GM19395 (cell line): Measurements from ENCODE around the gene SAMD4A.

Source experiments
- ATAC-seq: cut with Tn5 transposase; IDR thresholded peaks from one replicate; pipeline ENCODE4 v1.9.1; 2021; ENCODE audit warnings: mild to moderate bottlenecking, moderate library complexity; ENCODE audit not compliant: unreplicated experiment

SAMD4A gene

DNA sequence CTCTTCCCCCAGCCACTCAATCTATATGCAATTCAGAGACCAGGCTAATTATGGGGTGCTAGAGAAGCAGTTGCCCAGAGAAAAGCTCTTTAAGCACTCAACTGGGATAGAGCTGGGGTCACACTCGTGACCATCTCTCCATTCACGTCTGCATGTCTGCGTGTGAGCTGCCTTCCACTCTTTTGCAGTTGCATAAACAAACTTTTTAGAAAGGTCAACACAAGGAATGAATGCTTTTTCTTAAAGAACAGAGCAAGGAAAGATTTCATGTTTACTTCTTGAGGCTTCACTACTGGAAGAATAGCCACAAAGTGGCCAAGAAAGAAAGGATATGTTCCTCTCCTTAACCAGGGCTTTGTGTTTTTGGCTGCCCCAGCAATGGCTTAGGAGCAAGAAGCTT, 151.1 kb downstream of the SAMD4A start:
- ATAC-seq, result no peak

DNA sequence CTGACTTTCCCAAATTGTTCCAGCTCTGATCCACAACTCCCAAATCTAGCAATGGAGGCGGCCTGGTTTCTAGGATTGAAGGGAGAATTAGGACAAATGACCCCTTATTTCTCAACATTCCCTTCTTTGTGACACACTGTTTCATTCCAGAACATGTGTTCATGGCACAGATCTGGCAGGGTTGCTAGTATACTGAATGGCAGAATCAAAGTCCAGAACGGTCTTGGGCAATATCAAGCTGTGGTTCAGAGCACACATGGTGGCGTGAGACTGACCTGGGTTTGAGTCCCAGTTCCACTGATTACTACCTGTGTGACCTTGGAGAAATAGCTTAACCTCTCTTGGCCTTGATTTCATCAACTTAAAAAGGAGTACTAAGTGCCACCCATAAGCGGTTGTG, 152.5 kb downstream of the SAMD4A start:
- ATAC-seq, result no peak

DNA sequence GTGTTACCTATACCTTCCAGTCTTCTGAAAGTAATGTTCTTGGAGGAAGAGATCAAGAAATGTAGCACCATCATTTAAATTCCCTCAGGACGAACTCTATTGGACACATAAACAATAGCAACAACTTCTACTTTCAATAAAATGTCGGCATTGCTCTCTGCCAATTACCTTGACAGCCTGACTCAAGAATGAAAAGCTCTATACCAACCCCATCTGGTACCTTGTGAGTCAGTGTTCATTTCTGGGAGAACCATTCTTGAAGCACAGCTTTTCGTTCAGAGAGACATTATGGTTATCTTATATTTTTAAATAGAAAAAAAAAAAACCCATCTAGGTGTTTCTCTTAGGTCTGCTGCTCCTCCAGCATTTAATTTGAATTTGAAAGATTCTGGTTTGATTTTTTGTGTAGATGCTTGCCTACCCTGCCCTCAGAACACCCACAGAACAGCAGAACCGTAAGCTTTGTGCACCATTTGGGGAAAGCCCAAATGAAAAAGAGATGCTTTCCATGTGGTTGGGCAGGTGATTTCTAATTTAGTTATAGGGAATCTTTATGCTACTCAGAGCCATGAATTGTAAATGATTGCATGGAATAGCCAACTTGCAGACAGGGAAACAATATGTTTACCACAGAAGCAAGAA, 156.0 kb downstream of the SAMD4A start:
- ATAC-seq, result no peak

DNA sequence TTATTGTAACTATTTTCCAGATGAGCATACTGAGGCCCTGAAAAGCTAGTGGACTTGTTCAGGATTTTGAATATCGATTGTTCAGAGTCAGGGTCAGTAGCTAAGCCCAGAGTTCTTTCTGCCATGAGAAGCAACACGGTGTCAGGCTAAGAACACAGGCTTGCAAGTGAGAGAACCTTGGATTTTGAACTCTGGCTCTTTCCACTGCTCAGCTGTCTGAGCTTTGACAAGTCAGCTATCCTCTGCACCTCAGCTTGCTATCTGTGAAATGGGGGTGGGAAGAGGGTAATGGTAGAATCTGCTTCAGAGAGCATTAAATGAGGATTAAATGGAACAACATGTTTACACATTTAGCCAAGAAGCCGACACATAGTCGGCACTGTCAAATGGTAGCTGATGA, 157.2 kb downstream of the SAMD4A start:
- no peak for ATAC-seq

DNA sequence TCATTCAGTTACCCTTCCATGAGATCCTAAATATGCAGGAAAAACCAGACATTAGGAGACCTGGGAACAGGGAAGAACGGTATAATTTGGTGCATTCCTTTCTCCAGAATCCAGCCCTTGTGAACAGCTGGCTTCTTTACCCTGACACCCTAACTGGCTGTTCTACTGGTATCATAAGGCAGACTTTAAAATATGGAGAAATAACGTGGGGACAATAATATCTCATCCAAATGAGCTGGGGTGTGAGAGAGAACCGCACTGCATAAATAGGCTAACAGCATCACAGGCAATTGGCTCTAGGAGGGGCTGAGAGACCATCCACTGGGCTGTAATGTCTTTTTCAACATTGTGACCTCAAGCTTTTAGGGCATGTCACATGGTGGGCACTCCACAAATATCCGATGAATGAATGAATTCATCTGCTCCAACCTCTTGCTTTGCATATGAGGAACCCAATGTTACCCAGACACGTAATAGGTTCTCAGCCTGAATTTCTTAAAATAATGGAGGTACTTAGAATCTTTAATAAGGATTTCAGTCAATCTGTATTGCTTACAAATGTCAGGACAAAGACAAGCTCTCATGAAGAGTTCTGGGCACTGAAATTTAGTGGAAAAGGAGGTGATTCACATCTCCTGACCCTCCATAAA, 157.9 kb downstream of the SAMD4A start:
- no peak for ATAC-seq

DNA sequence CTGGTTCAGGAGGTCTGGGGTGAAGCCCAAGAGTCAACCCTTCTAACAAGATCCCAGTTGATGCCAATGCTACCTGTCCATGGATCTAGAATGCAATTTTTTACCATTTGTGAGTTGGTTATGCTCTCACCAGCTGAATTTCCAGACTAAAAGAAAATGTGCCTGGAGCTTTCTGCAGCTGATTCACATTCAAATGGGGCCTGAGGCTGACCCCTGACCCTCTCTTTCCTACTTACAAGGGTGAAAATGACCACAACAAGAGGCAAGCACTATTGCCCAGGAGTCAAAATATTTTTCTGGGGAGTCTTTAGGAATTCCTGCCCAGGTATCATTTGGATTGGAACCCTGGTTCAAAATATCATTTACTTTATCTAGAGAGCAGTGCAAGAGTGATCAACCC, 159.1 kb downstream of the SAMD4A start:
- no peak for ATAC-seq

DNA sequence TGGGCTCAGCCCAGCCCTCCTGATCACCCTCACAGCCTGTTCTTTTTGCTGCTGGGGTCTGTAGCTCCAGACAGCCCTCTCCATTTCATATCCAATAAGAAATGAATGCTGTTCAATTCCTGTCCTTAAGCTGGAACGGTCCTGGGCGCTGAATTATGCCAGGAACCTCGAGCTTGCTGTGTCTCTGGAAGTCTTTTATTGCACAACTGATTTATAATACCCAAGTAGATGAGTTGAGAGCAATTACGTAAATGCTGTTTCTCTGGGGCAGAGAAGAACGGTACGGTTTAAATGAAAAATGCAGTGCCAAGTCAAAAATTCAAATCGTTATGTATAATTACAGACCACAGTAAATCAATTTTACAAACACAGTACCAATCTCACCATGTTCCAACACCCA, 161.0 kb downstream of the SAMD4A start:
- no peak for ATAC-seq

DNA sequence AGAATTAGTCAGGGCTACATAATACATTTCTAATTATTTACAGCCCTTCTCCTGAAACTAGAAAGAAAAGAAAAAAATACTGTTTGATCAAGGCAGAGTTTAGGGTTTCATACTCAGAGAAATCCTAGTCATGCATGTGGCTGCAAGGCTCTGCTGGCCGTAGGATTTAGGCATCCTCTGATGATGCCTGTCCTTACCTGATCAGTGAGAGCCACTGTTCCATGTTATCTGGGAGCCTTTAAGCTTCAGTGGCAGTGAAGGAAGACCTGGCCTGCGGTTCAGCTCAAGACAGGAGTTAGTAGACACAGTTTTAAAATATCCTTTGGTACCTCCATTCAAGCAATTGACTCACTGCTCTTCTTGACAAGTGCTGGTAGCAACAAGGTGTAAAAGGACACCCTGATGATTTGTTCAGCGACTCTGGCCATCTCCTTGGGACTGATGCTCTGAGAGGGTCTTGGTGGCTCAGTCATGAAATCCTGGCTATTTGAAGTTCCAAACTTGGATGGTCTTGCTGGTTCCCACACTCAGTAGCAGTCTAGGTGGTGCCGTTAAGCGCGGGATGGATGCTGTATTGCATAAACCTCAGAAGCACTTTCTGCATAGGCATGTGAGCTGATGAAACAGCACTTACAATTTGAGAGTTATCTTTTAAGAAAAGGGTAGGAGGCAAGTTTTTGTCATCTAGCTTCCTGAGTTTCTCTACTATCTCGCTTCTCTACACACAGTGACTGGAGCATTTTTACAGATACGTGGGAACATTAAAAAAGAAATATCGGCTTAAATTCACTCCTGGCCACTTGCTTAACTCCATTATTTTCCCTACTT, 162.0 kb downstream of the SAMD4A start:
- no peak for ATAC-seq

DNA sequence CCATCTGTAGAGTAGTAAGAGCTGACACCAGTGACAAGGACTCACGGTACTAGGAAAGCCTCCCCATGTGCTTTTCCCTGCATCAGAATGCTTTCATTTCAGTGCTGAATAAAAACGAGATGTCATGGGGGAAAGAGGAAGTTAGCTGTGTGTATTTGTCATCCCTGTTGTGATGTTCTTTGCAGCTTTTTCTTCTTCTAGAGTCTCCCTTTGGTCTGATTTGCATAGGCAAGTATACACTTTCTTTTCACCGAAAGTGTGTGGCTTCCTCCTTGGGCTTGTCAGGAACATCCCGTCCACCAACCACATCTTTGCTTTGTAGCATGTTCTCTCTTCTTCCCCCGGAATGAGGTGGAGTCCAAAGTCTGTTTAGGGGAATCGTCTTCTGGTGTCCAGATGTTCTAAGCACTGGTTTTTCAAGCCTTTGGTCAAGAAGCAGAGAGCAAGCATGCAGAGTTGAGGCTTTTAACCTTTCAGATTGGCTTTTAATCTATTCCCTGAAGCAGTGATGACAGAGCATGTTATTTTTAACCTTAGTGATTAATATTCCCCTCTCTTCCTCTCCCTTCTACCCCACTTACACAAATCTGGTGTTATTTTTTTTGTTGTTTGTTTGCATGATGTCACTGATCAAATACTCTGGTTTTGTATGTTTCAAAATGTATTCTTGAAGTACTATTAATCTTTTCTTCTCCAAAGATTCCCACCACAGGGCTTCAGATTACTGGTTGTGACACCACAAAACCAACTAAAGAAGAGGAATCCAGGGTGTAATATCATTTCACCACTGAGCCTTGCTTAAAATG, 163.4 kb downstream of the SAMD4A start:
- peak; percentile 97 for ATAC-seq

DNA sequence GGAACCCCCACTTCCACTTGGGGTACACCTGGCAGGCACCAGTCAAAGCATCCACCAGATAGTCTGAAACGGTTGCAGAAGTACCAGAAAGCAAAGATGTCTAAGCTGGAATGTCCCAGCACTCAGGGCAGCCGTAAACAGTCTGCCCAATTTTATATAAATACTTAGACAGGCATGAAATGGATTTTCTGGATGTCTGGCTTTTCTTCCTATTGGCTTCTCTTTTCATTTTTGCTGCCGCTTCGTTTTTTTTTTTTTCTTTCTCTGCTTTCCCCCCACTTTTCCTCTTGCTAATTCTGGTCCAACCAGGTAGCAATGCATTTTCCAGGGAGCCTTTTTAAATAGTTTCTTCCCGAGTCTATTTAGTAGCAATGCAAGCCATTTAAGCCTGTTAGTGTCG, 168.0 kb downstream of the SAMD4A start:
- no peak for ATAC-seq

DNA sequence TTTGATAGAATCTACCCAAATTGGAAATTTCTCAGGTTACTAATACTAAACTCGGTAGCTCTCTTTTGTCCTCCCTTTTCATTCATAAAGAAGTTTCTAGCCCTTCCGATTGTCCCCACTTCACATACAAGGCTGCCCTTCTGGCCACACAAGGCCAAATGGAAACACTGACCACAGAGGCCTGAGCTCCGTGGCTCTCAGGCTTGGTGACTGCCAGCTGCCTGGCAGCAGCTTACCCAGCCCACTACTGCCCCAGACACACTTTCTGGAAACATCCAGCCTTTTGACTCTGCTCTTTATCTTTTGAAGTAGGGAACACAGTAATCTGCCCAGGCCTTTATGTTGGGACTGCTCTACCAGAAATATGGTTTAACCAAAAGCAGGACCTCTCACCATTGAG, 168.5 kb downstream of the SAMD4A start:
- ATAC-seq, result no peak

DNA sequence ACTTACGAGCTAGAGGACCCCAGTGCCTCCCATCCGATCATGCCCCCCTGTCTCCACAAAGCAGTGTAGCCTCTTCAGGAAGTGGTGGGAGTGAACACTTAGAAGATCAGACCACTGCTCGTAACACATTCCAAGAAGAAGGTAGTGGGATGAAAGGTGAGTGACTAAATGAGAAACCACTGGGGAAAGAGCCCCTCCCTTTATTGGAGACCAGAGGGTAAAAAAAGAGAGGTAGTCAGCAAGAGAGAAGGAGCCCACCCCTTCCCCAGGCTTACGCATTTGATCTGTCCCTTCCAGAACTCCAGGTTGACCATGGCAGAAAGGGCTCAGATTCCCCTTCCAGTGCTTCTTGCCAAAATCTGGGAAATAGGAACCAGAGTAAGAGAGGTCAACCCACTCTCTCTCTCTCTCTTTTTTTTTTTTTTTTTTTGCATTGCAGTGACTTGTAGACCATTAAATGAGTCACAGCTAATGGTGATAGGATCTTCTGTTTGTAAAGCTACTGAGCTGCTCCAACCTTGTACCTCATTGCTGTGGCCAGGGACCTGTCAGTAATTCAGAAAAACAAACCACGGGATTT, 170.3 kb downstream of the SAMD4A start:
- ATAC-seq, result no peak

DNA sequence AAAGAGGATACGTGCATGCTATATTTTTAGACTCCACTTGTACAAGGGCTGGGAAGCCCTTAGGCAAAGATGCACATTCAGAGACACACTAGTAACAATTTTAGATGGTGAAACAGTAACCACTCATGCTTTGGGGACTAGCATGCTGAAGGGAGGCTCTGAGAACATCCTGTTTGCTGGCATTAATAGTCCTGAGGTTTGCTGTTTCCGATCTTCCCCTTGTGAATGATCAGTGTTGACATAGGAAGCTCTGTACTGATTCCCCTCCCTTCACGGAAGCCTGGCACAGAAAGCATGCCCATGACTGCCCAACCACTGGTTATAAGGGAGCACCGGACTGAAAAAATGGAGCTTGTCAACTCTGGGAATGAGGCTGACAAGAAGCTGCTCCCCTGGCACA, 171.1 kb downstream of the SAMD4A start:
- ATAC-seq, result no peak

DNA sequence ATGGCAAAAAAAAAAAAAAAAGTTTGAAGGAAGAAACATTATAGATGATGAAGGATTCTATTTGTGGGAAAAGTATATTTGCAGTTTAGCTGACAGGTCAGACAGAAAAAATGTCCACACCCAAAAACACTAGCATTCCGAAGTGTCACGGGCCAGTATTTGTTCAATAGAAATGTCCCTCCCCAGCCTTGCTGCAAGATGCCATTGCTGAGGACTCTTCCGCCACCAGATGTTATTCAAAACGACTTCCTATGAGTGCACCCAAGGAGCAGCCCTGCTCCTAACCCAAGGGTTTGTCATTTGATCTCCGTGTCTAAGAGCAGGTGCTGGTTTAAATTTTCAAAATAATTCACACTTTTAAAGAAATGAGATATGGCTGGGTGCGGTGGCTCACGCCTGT, 172.6 kb downstream of the SAMD4A start:
- no peak for ATAC-seq

DNA sequence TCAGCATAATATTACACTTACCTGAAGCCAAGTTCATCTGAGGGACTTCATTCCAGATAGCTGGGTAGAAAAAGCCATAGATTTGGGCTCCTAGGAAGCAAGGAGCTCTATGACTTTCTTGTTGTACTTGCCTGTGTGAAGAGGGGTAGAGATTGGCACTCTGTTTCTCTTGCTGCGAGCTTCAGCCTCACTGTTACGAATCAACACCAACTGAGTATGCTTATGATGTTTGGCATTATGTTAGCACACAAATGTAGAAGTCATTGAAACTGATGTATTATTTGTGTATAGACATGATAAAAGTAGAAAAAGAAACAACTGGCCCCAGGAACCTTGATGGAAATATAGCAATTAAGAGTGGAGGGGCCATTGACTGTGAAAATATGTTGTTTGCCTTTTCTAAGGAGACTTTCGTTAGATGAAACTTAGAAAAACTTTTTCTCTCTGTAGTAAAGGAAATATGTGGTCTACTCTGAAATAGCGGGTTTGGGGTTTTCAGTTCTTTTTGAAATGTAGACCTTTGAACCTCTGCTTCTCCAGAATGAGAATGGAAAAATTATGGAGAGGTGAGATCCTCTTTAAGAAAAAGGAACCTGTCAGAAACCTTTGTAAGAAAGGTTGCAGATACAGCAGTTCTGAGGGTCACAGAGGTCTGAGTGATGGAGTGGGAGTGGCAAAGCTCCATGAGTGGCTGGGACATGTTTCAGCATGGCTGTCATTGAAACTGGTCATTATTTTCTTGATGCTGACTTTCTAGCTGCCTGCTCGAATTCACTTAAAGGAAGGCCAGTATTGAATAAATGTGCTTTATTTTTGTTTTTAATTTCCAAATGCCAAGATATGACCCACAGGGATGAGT, 175.8 kb downstream of the SAMD4A start:
- no peak for ATAC-seq

DNA sequence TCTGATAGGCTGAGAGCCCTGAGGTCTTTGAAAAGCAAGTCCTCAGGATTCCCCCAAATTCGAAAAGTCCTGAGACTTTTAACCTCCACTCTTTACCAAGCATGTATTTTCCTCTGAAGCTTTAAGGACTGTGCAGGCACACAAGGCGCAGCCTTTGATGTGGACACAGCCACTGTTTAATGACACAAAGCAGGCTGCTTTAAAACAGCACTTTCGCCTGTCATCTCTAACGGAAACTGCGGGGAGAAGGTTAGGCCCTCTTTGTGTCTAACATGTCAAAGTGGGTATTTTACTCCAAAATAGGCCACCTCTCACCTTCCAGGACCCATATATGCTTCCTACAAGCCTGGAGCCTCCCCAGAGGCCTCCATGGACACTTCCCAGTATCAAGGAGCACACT, 176.5 kb downstream of the SAMD4A start:
- no peak for ATAC-seq

DNA sequence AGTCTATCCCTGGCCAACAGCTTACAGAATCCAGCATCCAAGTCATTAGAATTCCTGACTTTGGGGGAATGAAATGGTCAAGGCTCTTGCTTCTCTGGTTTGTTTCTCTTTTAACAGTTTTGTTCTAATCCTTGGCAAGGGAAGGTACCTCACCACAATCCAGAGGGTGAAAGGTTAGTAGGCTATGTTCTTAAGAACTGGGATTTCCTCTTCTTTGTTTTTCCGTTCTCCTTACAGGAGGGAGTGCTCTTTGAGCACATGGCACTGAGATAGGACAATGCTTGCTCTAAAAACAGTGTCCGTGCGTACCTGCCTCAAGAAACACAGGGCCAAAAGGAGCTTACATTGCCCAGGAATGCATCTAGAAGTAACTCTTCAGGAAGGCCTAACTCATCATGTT, 179.1 kb downstream of the SAMD4A start:
- ATAC-seq, result no peak

DNA sequence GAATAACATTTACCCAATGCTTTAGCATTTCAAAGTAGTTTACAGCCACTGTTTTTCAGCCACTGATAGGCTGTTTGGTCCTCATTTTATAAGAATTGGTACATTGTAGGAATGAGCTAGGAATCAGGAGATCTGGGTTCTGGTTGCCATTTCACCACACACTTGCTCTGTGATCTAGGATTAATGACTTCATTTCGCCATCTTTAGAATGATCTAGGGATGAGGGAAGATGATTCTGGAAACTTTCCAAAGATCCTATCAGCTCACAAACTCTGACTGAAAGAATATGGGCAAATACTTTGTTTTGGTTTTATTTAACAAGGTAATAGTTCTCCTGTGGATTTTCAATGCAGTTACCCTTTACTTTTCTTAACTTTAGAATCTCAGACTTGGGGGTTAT, 180.7 kb downstream of the SAMD4A start:
- no peak for ATAC-seq

DNA sequence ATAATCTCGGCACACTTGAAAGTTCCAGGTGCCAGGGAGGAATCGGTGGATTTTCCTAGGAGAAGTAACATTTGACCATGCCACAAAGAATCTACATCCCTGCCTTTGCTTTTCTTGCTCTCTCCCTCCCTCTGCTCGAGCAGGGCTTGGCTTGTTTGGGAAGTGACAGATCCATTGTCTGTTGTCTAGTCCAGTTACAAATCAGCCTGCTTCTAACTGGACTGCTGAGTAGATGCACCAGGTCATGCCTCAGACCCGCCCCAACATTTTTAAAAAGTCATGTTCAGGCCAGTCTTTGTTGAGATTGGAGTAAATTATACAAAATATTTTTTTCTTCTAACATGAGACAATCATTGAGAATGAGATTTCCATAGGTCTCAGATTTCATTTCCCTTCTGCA, 182.3 kb downstream of the SAMD4A start:
- no peak for ATAC-seq

DNA sequence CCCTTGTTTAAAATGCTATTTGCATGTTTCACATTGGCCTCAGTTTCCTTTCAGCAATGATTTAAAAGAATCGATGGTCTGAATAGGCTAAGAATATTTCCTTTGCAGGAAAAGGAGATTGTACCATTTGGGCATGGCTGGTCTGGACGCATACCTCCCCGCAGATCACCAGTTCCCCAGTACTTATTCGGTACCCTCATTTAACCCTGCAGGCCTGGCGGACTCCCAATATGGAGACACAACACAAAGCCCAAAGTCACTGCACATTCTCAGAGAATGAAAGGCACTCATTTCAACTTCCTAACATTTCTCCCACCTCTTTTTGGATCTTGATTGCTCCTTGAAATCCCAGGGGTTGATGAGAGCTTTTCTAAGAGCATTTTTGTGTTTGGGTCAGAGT, 182.8 kb downstream of the SAMD4A start:
- ATAC-seq, result no peak
